K562 (cell line): ENCODE results near the gene PAM. TPM values are rescaled to one million over a fixed set of nuclear protein-coding genes. Genes with fewer than 3 reads are reported as not detected.

Source experiments
- ATAC-seq: fragments of 200-7000 bp; cut with Tn5 transposase; 3 replicates; pipeline ENCODE4 v1.9.1; 2020; ENCODE audit warnings: moderate library complexity
- BruUV-seq: library from RNA; stranded (reverse); fragments of 400-500 nt; replicated peaks from 2 replicates; lab custom pipeline; 2021; lab: Mats Ljungman, UMichigan
- CTCF ChIA-PET: fragments of 300-600 bp; formaldehyde crosslinking; extraction: SDS; loops from one replicate; lab custom pipeline; 2021; ENCODE audit warnings: low intra/inter-chr PET ratio; lab: Yijun Ruan, JAX
- POLR2A ChIA-PET: fragments of 300-600, 350-650 bp; sonication (Branson Sonifier 250); formaldehyde crosslinking; extraction: SDS; loops from one replicate; lab custom pipeline; 2021; ENCODE audit warnings: antibody characterized with exemption, inconsistent platforms; lab: Yijun Ruan, JAX
- DNase-seq, 4 experiments: peaks; one replicate each; pipeline versions ENCODE4 v3.0.0 to v3.0.0-alpha.2; 2011 to 2018; ENCODE audit warnings: low spot score in 3 of 4, mixed read lengths in 3 of 4; ENCODE audit errors: extremely low read depth in 1 of 4
- FAIRE-seq: peaks from 2 replicates; lab custom pipeline; 2011; peaks lifted over from hg19 to GRCh38; lab: Jason Lieb, UNC
- H2AFZ ChIP-seq: 2 replicates; pipeline ENCODE4 v1.6.0; 2011; ENCODE audit warnings: low read depth, low read length, control low read depth, inconsistent platforms
- H3K27ac ChIP-seq: fragments of 200-600 bp; 3 replicates; pipeline ENCODE4 v1.8.0; 2011; ENCODE audit warnings: low read depth, mild to moderate bottlenecking, control low read depth, inconsistent platforms, low read length, moderate library complexity, mixed read lengths; ENCODE audit errors: extremely low read depth
- H3K27me3 ChIP-seq, 2 experiments: fragments of 300-600 bp in 1 of 2; 2 replicates in 1 of 2; 3 replicates in 1 of 2; pipeline versions ENCODE4 v1.6.0 to v1.8.0; 2011; ENCODE audit warnings: inconsistent platforms in 2 of 2, low read length in 2 of 2, mild to moderate bottlenecking in 1 of 2, mixed read lengths in 1 of 2, moderate library complexity in 1 of 2; ENCODE audit not compliant: control insufficient read depth in 2 of 2, insufficient read depth in 2 of 2
- H3K36me3 ChIP-seq: fragments of 300-600 bp; 3 replicates; pipeline ENCODE4 v1.8.0; 2011; ENCODE audit warnings: mild to moderate bottlenecking, low read length, inconsistent platforms; ENCODE audit not compliant: control insufficient read depth, insufficient read depth
- H3K4me1 ChIP-seq, 2 experiments: fragments of 200-600 bp in 1 of 2; replicated peaks in 1 of 2; 2 replicates in 1 of 2; 3 replicates in 1 of 2; pipeline versions ENCODE4 v1.5.1 to v1.8.0; 2011; ENCODE audit warnings: inconsistent platforms in 2 of 2, low read length in 2 of 2, mild to moderate bottlenecking in 1 of 2, mixed read lengths in 1 of 2, moderate library complexity in 1 of 2; ENCODE audit not compliant: control insufficient read depth in 2 of 2, insufficient read depth in 2 of 2
- H3K4me2 ChIP-seq: 2 replicates; pipeline ENCODE4 v1.6.1; 2011; ENCODE audit warnings: low read length, control low read depth, inconsistent platforms, mixed read lengths; ENCODE audit not compliant: insufficient read depth
- H3K4me3 ChIP-seq: fragments of 200-600 bp; sonication (generic), shearing (Covaris generic); 2 replicates; pipeline ENCODE4 v1.5.1; 2016; ENCODE audit warnings: control low read depth, inconsistent platforms
- H3K79me2 ChIP-seq: fragments of 200-600 bp; 3 replicates; pipeline ENCODE4 v1.8.0; 2011; ENCODE audit warnings: low read length, inconsistent platforms; ENCODE audit not compliant: control insufficient read depth, insufficient read depth
- H3K9ac ChIP-seq, 2 experiments: 2 replicates each; pipeline versions ENCODE4 v1.6.0 to v1.6.1; 2011; ENCODE audit warnings: low read depth in 2 of 2, low read length in 2 of 2, control low read depth in 1 of 2, inconsistent platforms in 1 of 2, mild to moderate bottlenecking in 1 of 2, mixed read lengths in 1 of 2; ENCODE audit not compliant: insufficient read depth in 1 of 2
- H3K9me1 ChIP-seq: one replicate; pipeline ENCODE4 v1.6.0; 2011; ENCODE audit warnings: inconsistent platforms, mild to moderate bottlenecking, low read length, moderate library complexity; ENCODE audit not compliant: control insufficient read depth, insufficient read depth
- H3K9me3 ChIP-seq: replicated peaks from 2 replicates; pipeline ENCODE4 v1.5.1; 2011; ENCODE audit warnings: low read depth, low read length, inconsistent platforms; ENCODE audit not compliant: control insufficient read depth, insufficient read depth
- H4K20me1 ChIP-seq: replicated peaks from 2 replicates; pipeline ENCODE4 v1.6.1; 2011; ENCODE audit warnings: low read length, inconsistent platforms, mixed read lengths; ENCODE audit not compliant: control insufficient read depth, insufficient read depth
- BRCA1 ChIP-seq, 2 experiments: fragments of 450-650 bp in 1 of 2; sonication (generic) in 1 of 2; formaldehyde crosslinking in 1 of 2; IDR thresholded peaks; 2 replicates each; pipeline versions ENCODE4 v1.5.0 to v1.6.1; 2017 to 2020; ENCODE audit warnings: mild to moderate bottlenecking in 1 of 2, missing genetic modification reagents in 1 of 2
- CEBPB ChIP-seq: fragments of 450-650 bp; IDR thresholded peaks from 2 replicates; pipeline ENCODE4 v1.6.1; 2016; ENCODE audit warnings: missing genetic modification characterization, missing compliant biosample characterization
- FOXJ2 ChIP-seq: fragments of 200-800 bp; sonication (Bioruptor generic); IDR thresholded peaks from 2 replicates; pipeline ENCODE4 v1.6.1; 2016; ENCODE audit warnings: missing genetic modification characterization, missing compliant biosample characterization
- HMBOX1 ChIP-seq: sonication (generic); IDR thresholded peaks from 2 replicates; pipeline ENCODE4 v1.6.1; 2016
- KDM4B ChIP-seq, 2 experiments: fragments of 450-650 bp in 1 of 2; sonication (generic) in 1 of 2; IDR thresholded peaks; 2 replicates each; pipeline ENCODE4 v1.6.1; 2016 to 2017; ENCODE audit warnings: borderline replicate concordance in 2 of 2, antibody characterized with exemption in 1 of 2, low read depth in 1 of 2, mild to moderate bottlenecking in 1 of 2
- MAX ChIP-seq: sonication (generic); formaldehyde crosslinking; IDR thresholded peaks from 2 replicates; pipeline ENCODE4 v1.9.0; 2022; ENCODE audit warnings: mild to moderate bottlenecking, missing genetic modification reagents
- MAZ ChIP-seq, 2 experiments: fragments of 450-650 bp in 1 of 2; sonication (generic) in 1 of 2; formaldehyde crosslinking; IDR thresholded peaks in 1 of 2; conservative IDR thresholded peaks in 1 of 2; 2 replicates each; pipeline versions ENCODE4 v1.4.0 to v1.5.0; 2020; ENCODE audit warnings: mild to moderate bottlenecking in 1 of 2, missing genetic modification reagents in 1 of 2
- MCM3 ChIP-seq: fragments of 450-650 bp; IDR thresholded peaks from 2 replicates; pipeline ENCODE4 v1.6.1; 2016
- SMAD2 ChIP-seq: fragments of 150-350 bp; IDR thresholded peaks from 2 replicates; pipeline ENCODE4 v1.6.1; 2014; ENCODE audit warnings: low read depth, mild to moderate bottlenecking, low read length
- STAT5B ChIP-seq: fragments of 250-450 bp; sonication (Bioruptor Pico); IDR thresholded peaks from 2 replicates; pipeline ENCODE4 v1.8.0; 2021; ENCODE audit warnings: mild to moderate bottlenecking, inconsistent platforms
- TEAD2 ChIP-seq: fragments of 450-650 bp; IDR thresholded peaks from 2 replicates; pipeline ENCODE4 v1.6.1; 2016; ENCODE audit warnings: missing genetic modification characterization, control low read depth, missing compliant biosample characterization
- ZBTB33 ChIP-seq: sonication (generic); formaldehyde crosslinking; IDR thresholded peaks from 2 replicates; pipeline ENCODE4 v1.8.1; 2023; ENCODE audit warnings: mild to moderate bottlenecking, missing genetic modification reagents
- ZNF395 ChIP-seq: fragments of 200-800 bp; sonication (Bioruptor generic); IDR thresholded peaks from 2 replicates; pipeline ENCODE4 v1.6.1; 2017; ENCODE audit warnings: missing genetic modification characterization, missing compliant biosample characterization
- ZNF695 ChIP-seq: fragments of 450-650 bp; formaldehyde crosslinking; IDR thresholded peaks from 2 replicates; pipeline ENCODE4 v1.4.0; 2020; ENCODE audit warnings: mild to moderate bottlenecking, moderate library complexity
- WGBS: fragments of 100-300 bp; shearing (Covaris generic); methylation state at CpG from one replicate; pipeline ENCODE4 v1.1.6; 2016; ENCODE audit warnings: low coverage, mixed read lengths; ENCODE audit not compliant: insufficient coverage; ENCODE audit errors: missing lambda C conversion rate; 5-methylcytosine and 5-hydroxymethylcytosine counted together
- in situ Hi-C: fragments of 300-500 bp; cut with MboI; formaldehyde crosslinking; loops from 4 replicates; pipeline ENCODE4 v1.15.0; 2018; ENCODE audit warnings: inconsistent platforms, mixed read lengths
- intact Hi-C: fragments of 100-400 bp; cut with micrococcal nuclease; formaldehyde crosslinking; loops from 2 replicates; pipeline ENCODE4 v1.14.2; 2022
- polyA plus RNA-seq, 8 experiments: library from polyadenylated mRNA; depleted of rRNA in 4 of 8; stranded (reverse) in 5 of 8; unstranded in 3 of 8; fragments of >200 nt; fragmentation: Nextera tagmentation in 2 of 8; fragmentation: Illumina TruSeq in 1 of 8; extraction: Ambion mirVana in 2 of 8; extraction: Trizol in 1 of 8; gene quantifications; 2 replicates each; pipeline versions ENCODE4 v1.2.1 to v1.2.3, GENCODE V29; 2011 to 2014; ENCODE audit warnings: inconsistent platforms in 1 of 8, missing spikeins in 1 of 8
- total RNA-seq, 7 experiments: library from RNA; depleted of rRNA in 6 of 7; stranded (reverse); fragments of >200 nt in 6 of 7; fragmentation: Illumina TruSeq in 2 of 7; extraction: Trizol in 2 of 7; gene quantifications; 2 replicates each; pipeline versions ENCODE4 v1.2.1 to v1.2.3, GENCODE V29; 2011 to 2021; ENCODE audit warnings: low replicate concordance in 1 of 7

Gene PAM
- total and polyA plus RNA-seq, 9 of the 15 experiments (the other 6 are each of a cell fraction or from before 2014, with no cell fraction given) = 0.39 to 3.1 (median 0.77) TPM

- ChIA-PET CTCF (interaction anchor here (0.7 kb wide), 1 partner anchor 70 kb away, joined by 3 read pairs; no protein-coding TSS in a partner anchor), POLR2A (interaction anchor here (1.2 kb wide), 1 partner anchor 11 kb away, joined by 3 read pairs; no protein-coding TSS in a partner anchor)
- H3K9me3 ChIP-seq = no peaks in the 10 kb centered on the region
- ATAC-seq (no peak), FAIRE-seq (no peak), DNase-seq (no peak)
- H3K27me3 ChIP-seq = no peaks in the 10 kb centered on the region
- no peaks in the 10 kb centered on the region for H3K9me1 ChIP-seq
- BruUV-seq = no TSS peak
- H3K4me1 ChIP-seq = no peaks in the 10 kb centered on the region
- H3K4me2 ChIP-seq = no peak overlapping the region
- H2AFZ ChIP-seq = no peak overlapping the region
- in situ Hi-C loops = no loop called here
- H3K9ac ChIP-seq = no peak overlapping the region
- TF ChIP-seq FOXJ2 (no peak), MAX (CRISPR knock-in tag) (no peak), CEBPB (tag) (0 out of 2 replicates have a peak, but pooled peaks have one; percentile 21), MCM3 (no peak), HMBOX1 (peak; percentile 63), SMAD2 (no peak), ZNF395 (CRISPR knock-in tag) (no peak), TEAD2 (tag) (no peak), ZBTB33 (CRISPR knock-in tag) (no peak), ZNF695 (no peak), KDM4B (IDR thresholded peaks at IDR 0.05; ENCODE audit: borderline replicate concordance in 2 of 2, low read depth in 1 of 2) (no peak), MAZ (CRISPR knock-in tag; conservative IDR thresholded peaks at IDR 0.05 in 1 of 2, IDR thresholded peaks at IDR 0.05 in 1 of 2) (no peak), STAT5B (no peak), BRCA1 (IDR thresholded peaks at IDR 0.05) (no peak), BRCA1 (CRISPR knock-in tag; IDR thresholded peaks at IDR 0.05) (no peak)
- H3K79me2 ChIP-seq = no peaks in the 10 kb centered on the region
- no peak overlapping the region for H3K27ac ChIP-seq
- intact Hi-C loops = loop anchor here (10.0 kb wide), 1 partner anchor 158 kb away; no protein-coding TSS in a partner anchor
- no peaks in the 10 kb centered on the region for H3K36me3 ChIP-seq
- no peak overlapping the region for H3K4me3 ChIP-seq
- no peaks in the 10 kb centered on the region for H4K20me1 ChIP-seq
- WGBS = 0% methylated on average over 1 of the region's 1 CpG
These were observed 311.2 kb downstream of the PAM start for GRCh38 chr5:103066326-103066725.
